ENCODE results near the gene ANG. TPM values are rescaled to one million over a fixed set of nuclear protein-coding genes. Genes with fewer than 3 reads are reported as not detected.
"Not testable (repeated sequence)": the region's sequence is repeated elsewhere in the genome, so short reads cannot be mapped to it uniquely, and the experiment has no call there.

ANG gene
- total RNA-seq, 1 experiment from 2014 or later = 5.8 TPM

DNA sequence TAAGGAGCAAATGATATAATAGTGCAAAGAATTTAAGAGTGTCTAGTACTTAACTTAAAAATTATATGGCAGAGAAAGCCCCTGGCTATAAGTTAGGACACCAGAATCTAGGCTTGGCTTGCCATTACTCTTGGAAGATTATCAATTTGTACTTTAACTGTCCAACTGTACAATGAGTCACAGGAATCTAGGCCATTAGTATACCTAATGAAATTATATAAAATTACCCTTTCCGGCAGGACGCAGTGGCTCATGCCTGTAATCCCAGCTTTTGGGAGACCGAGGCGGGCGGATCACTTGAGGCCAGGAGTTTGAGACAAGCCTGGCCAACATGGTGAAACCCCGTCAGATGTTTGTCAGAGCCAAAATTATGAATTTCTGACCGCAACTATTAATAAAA is 46.4 kb upstream of the ANG start:
- TF ChIP-seq, protein P1, sequence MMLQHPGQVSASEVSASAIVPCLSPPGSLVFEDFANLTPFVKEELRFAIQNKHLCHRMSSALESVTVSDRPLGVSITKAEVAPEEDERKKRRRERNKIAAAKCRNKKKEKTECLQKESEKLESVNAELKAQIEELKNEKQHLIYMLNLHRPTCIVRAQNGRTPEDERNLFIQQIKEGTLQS (IDR thresholded peaks at IDR 0.05) = no peak
- no peaks in the 10 kb centered on the region for H3K79me2 ChIP-seq (ENCODE audit: insufficient read depth, low read length)
- H3K4me3 ChIP-seq (replicated peaks in 1 of 2; ENCODE audit: low read depth in 1 of 2, low read length in 2 of 2) = no peak overlapping the region
- intact Hi-C loops (cut with micrococcal nuclease) = no loop called here
- no peak overlapping the region for H2AFZ ChIP-seq (ENCODE audit: low read depth, low read length, poor library complexity, severe bottlenecking)
- no peaks in the 10 kb centered on the region for H4K20me1 ChIP-seq (ENCODE audit: insufficient read depth)
- no peaks in the 10 kb centered on the region; the same call in 1 of the 2 replicates for H3K27me3 ChIP-seq (ENCODE audit: insufficient read depth, low read length)
- no peak overlapping the region for H3K9ac ChIP-seq (ENCODE audit: low read length)
- no peaks in the 10 kb centered on the region for H3K9me3 ChIP-seq (ENCODE audit: control insufficient read depth in 1 of 2, insufficient read depth in 1 of 2, low read depth in 1 of 2, low read length in 2 of 2)
- H3K27ac ChIP-seq (ENCODE audit: low read depth, low read length) = no peak overlapping the region
- ChIA-PET POLR2A (no interaction called here), RAD21 (ENCODE audit: low non-redundant PET in 1 of 2, low total read pairs in 2 of 2, uncharacterized antibody in 2 of 2, unreplicated experiment in 2 of 2) (no interaction called here), CTCF (no interaction called here)
- no peak overlapping the region for H3K4me2 ChIP-seq (ENCODE audit: low read length)
- H3K9me2 ChIP-seq (ENCODE audit: insufficient read depth) = no peaks in the 10 kb centered on the region
- no peaks in the 10 kb centered on the region for H3K36me3 ChIP-seq (ENCODE audit: control insufficient read depth in 1 of 2, insufficient read depth in 2 of 2, low read length in 2 of 2)
- no peaks in the 10 kb centered on the region for H3K4me1 ChIP-seq (ENCODE audit: control insufficient read depth in 1 of 2, insufficient read depth in 2 of 2, low read length in 2 of 2)
- ATAC-seq (no peak), DNase-seq (ENCODE audit: low read depth, low spot score) (no peak)
- BruUV-seq (replicated peaks) = no TSS peak

DNA sequence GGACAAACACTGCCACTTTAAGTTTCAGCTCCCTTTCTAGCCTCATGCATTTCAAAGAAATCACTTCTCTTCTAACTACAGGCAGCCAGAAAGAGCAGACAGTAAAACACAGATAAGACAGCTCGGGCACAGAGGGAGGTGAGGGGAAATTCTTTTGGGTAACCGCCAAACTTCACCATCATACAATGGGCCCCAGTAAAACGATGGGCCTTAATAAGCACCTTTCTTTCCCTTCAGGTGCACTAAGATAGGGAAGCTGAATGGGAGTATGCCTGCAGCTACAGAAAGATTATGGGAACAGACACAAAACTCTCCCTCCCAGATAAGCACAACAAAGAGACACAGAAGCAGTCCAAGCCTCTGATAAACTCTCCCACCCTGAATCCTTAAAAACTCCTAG is 45.8 kb upstream of the ANG start:
- H3K27me3 ChIP-seq (ENCODE audit: insufficient read depth, low read length); H3K9ac ChIP-seq (ENCODE audit: low read length); BruUV-seq (replicated peaks); H3K4me3 ChIP-seq (replicated peaks in 1 of 2; ENCODE audit: low read depth in 1 of 2, low read length in 2 of 2); H3K27ac ChIP-seq (ENCODE audit: low read depth, low read length); H3K9me2 ChIP-seq (ENCODE audit: insufficient read depth); CTCF ChIA-PET; intact Hi-C loops (cut with micrococcal nuclease); ATAC-seq; DNase-seq (ENCODE audit: low read depth, low spot score); H3K36me3 ChIP-seq (ENCODE audit: control insufficient read depth in 1 of 2, insufficient read depth in 2 of 2, low read length in 2 of 2); H2AFZ ChIP-seq (ENCODE audit: low read depth, low read length, poor library complexity, severe bottlenecking); RAD21 ChIA-PET (ENCODE audit: low non-redundant PET in 1 of 2, low total read pairs in 2 of 2, uncharacterized antibody in 2 of 2, unreplicated experiment in 2 of 2); H3K79me2 ChIP-seq (ENCODE audit: insufficient read depth, low read length); H3K4me2 ChIP-seq (ENCODE audit: low read length); POLR2A ChIA-PET; H4K20me1 ChIP-seq (ENCODE audit: insufficient read depth); H3K4me1 ChIP-seq (ENCODE audit: control insufficient read depth in 1 of 2, insufficient read depth in 2 of 2, low read length in 2 of 2); H3K9me3 ChIP-seq (ENCODE audit: control insufficient read depth in 1 of 2, insufficient read depth in 1 of 2, low read depth in 1 of 2, low read length in 2 of 2): not testable (repeated sequence)

DNA sequence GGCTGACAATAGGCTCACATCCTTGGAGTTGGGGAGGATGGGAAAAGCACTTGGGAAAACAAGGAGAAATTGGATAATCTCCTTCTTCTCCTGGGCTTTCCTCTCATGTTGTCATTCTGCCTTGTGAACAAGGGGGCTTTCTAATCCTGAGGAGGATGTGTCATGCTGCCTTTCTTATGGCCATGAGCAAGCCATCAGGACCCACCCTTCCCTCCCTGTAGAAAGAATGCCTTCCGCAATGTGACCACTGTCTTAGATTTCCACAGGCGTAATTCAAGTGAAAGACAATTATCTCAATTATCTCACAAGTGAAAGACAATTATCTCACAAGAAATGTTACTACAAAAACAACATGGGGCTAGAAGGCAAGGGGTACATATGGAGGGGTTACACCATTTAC is 44.0 kb upstream of the ANG start:
- Histone ChIP-seq H3K4me2 (ENCODE audit: low read length) (no peak overlapping the region), H2AFZ (ENCODE audit: low read depth, low read length, poor library complexity, severe bottlenecking) (no peak overlapping the region), H3K27me3 (ENCODE audit: insufficient read depth, low read length) (no peaks in the 10 kb centered on the region; the same call in 1 of the 2 replicates), H3K4me3 (replicated peaks in 1 of 2; ENCODE audit: low read depth in 1 of 2, low read length in 2 of 2) (no peak overlapping the region), H3K4me1 (ENCODE audit: control insufficient read depth in 1 of 2, insufficient read depth in 2 of 2, low read length in 2 of 2) (no peaks in the 10 kb centered on the region), H3K79me2 (ENCODE audit: insufficient read depth, low read length) (no peaks in the 10 kb centered on the region), H3K27ac (ENCODE audit: low read depth, low read length) (no peak overlapping the region), H3K9me3 (ENCODE audit: control insufficient read depth in 1 of 2, insufficient read depth in 1 of 2, low read depth in 1 of 2, low read length in 2 of 2) (no peaks in the 10 kb centered on the region), H3K9me2 (ENCODE audit: insufficient read depth) (no peaks in the 10 kb centered on the region), H4K20me1 (ENCODE audit: insufficient read depth) (no peaks in the 10 kb centered on the region), H3K36me3 (ENCODE audit: control insufficient read depth in 1 of 2, insufficient read depth in 2 of 2, low read length in 2 of 2) (no peaks in the 10 kb centered on the region), H3K9ac (ENCODE audit: low read length) (no peak overlapping the region)
- ATAC-seq = no peak
- ChIA-PET RAD21 (ENCODE audit: low non-redundant PET in 1 of 2, low total read pairs in 2 of 2, uncharacterized antibody in 2 of 2, unreplicated experiment in 2 of 2) (no interaction called here), CTCF (no interaction called here), POLR2A (no interaction called here)
- no peak for TF ChIP-seq FOSL1 (IDR thresholded peaks at IDR 0.05; ENCODE audit: low read depth)
- TF ChIP-seq, protein P2, sequence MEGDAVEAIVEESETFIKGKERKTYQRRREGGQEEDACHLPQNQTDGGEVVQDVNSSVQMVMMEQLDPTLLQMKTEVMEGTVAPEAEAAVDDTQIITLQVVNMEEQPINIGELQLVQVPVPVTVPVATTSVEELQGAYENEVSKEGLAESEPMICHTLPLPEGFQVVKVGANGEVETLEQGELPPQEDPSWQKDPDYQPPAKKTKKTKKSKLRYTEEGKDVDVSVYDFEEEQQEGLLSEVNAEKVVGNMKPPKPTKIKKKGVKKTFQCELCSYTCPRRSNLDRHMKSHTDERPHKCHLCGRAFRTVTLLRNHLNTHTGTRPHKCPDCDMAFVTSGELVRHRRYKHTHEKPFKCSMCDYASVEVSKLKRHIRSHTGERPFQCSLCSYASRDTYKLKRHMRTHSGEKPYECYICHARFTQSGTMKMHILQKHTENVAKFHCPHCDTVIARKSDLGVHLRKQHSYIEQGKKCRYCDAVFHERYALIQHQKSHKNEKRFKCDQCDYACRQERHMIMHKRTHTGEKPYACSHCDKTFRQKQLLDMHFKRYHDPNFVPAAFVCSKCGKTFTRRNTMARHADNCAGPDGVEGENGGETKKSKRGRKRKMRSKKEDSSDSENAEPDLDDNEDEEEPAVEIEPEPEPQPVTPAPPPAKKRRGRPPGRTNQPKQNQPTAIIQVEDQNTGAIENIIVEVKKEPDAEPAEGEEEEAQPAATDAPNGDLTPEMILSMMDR (IDR thresholded peaks at IDR 0.05 in 2 of 3, conservative IDR thresholded peaks at IDR 0.05 in 1 of 3; ENCODE audit: borderline replicate concordance in 1 of 3, insufficient read depth in 1 of 3, low read depth in 2 of 3, low read length in 2 of 3) = no peak
- no TSS peak for BruUV-seq (replicated peaks)
- intact Hi-C loops (cut with micrococcal nuclease) = no loop called here
- no peak for DNase-seq (ENCODE audit: low read depth, low spot score)
